Activated B cell treated with CpG ODN at 0.5 μM for 24 hours (primary cell): ENCODE results near the gene FAT3. TPM values are rescaled to one million over a fixed set of nuclear protein-coding genes. Genes with fewer than 3 reads are reported as not detected.

ENCODE experiments used
- ATAC-seq: fragments of 200-7000 bp; cut with Tn5 transposase; one replicate; pipeline ENCODE4 v1.10.0; 2021; ENCODE audit warnings: low read depth, mild to moderate bottlenecking, moderate library complexity
- CTCF ChIA-PET: fragments of 350-600 bp; sonication (Branson Sonifier 250); formaldehyde crosslinking; loops from one replicate; lab custom pipeline; 2021; ENCODE audit warnings: antibody characterized with exemption; lab: Charles Lee
- POLR2A ChIA-PET: fragments of 350-600 bp; sonication (Branson Sonifier 250); formaldehyde crosslinking; loops from one replicate; lab custom pipeline; 2021; ENCODE audit warnings: antibody characterized with exemption; lab: Charles Lee
- DNase-seq: peaks from one replicate; pipeline ENCODE4 v3.0.0; 2022
- H3K27ac Mint-ChIP-seq: one replicate; pipeline ENCODE4 v1.8.0; 2020; ENCODE audit warnings: mixed read lengths
- H3K27me3 Mint-ChIP-seq: one replicate; pipeline ENCODE4 v1.8.0; 2021; ENCODE audit warnings: mixed read lengths
- H3K36me3 Mint-ChIP-seq: one replicate; pipeline ENCODE4 v1.8.0; 2021; ENCODE audit warnings: low read depth, mixed read lengths
- H3K4me1 Mint-ChIP-seq: one replicate; pipeline ENCODE4 v1.8.0; 2021; ENCODE audit warnings: mixed read lengths
- H3K4me3 Mint-ChIP-seq: one replicate; pipeline ENCODE4 v1.8.0; 2020; ENCODE audit warnings: mild to moderate bottlenecking, mixed read lengths
- H3K9me3 Mint-ChIP-seq: one replicate; pipeline ENCODE4 v1.8.0; 2020; ENCODE audit warnings: mixed read lengths
- CTCF ChIP-seq: fragments of 200-600 bp; IDR thresholded peaks from one replicate; pipeline ENCODE4 v1.8.0; 2022; ENCODE audit warnings: antibody characterized with exemption, mild to moderate bottlenecking
- intact Hi-C: fragments of 100-400 bp; cut with micrococcal nuclease; formaldehyde crosslinking; loops from one replicate; pipeline ENCODE4 v1.15.1; 2024
- total RNA-seq: library from RNA; stranded (reverse); gene quantifications from 2 replicates; pipeline ENCODE4 v1.2.3, GENCODE V29; 2022

The FAT3 gene
- total RNA-seq, 1 donor from 2014 or later = not detected

DNA sequence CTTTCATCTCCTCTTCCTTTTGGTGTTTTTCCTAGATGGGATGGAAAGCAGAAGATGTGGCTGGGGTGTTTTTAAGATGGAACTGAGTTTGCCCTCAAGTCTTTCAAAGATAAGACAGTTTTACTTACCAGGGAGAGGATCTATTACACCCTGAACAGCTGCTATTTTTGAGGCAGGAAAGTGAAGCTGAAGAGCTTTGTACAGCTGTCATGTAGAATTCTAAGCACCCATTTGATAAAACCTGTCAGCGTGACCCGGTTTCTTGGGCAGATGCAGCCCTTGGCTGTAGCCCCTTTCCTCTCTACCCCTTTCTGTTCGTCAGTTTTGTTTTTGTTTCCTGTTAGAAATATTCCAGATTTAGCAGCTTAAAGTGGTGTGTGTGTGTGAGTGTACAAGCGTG is 35.2 kb downstream of the FAT3 start:
- POLR2A ChIA-PET = no interaction called here
- TF ChIP-seq CTCF = no peak
- CTCF ChIA-PET = no interaction called here
- Mint-ChIP-seq H3K36me3 (no peaks in the 10 kb centered on the region), H3K27ac (no peak overlapping the region), H3K4me3 (no peak overlapping the region), H3K27me3 (no peaks in the 10 kb centered on the region), H3K4me1 (no peaks in the 10 kb centered on the region), H3K9me3 (no peaks in the 10 kb centered on the region)
- DNase-seq (no peak), ATAC-seq (no peak)
- intact Hi-C loops = no loop called here

DNA sequence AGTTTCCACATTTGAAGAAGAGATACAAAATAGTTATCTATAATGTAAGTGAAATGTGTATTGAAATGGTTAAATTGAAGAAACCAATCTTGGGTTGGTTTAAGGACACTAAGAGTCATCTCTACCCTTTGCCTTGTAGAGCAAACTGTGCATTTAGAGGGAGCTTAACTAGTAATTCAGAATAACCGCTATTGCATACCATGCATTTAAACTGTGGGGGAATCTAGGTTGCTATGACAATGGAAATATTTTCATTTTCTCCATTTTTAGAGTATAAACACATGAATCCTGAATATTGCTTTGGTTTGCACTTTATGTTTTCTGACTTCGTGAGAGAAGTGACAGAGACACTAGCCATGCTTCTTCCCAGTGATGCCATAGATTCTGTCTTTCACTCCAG is 39.7 kb downstream of the FAT3 start:
- no peak for TF ChIP-seq CTCF
- no peak overlapping the region for H3K4me3 Mint-ChIP-seq
- intact Hi-C loops = no loop called here
- H3K9me3 Mint-ChIP-seq = no peaks in the 10 kb centered on the region
- no peaks in the 10 kb centered on the region for H3K27me3 Mint-ChIP-seq
- DNase-seq = no peak
- ATAC-seq = no peak
- no peaks in the 10 kb centered on the region for H3K4me1 Mint-ChIP-seq
- no peak overlapping the region for H3K27ac Mint-ChIP-seq
- CTCF ChIA-PET = no interaction called here
- POLR2A ChIA-PET = no interaction called here
- no peaks in the 10 kb centered on the region for H3K36me3 Mint-ChIP-seq

GRCh38 chr11:92266806-92267205 is 42.2 kb downstream of the FAT3 start:
- no peak for TF ChIP-seq CTCF
- ChIA-PET CTCF (no interaction called here), POLR2A (no interaction called here)
- no peaks in the 10 kb centered on the region for H3K4me1 Mint-ChIP-seq
- no peaks in the 10 kb centered on the region for H3K36me3 Mint-ChIP-seq
- ATAC-seq (no peak), DNase-seq (no peak)
- intact Hi-C loops = no loop called here
- H3K9me3 Mint-ChIP-seq = no peaks in the 10 kb centered on the region
- H3K27me3 Mint-ChIP-seq = no peaks in the 10 kb centered on the region
- no peak overlapping the region for H3K4me3 Mint-ChIP-seq
- no peak overlapping the region for H3K27ac Mint-ChIP-seq

GRCh38 chr11:92267278-92267677 is 42.7 kb downstream of the FAT3 start:
- intact Hi-C loops = no loop called here
- H3K4me1 Mint-ChIP-seq = no peaks in the 10 kb centered on the region
- DNase-seq (no peak), ATAC-seq (no peak)
- POLR2A ChIA-PET = no interaction called here
- no peaks in the 10 kb centered on the region for H3K36me3 Mint-ChIP-seq
- no peak for TF ChIP-seq CTCF
- CTCF ChIA-PET = no interaction called here
- no peaks in the 10 kb centered on the region for H3K27me3 Mint-ChIP-seq
- no peak overlapping the region for H3K27ac Mint-ChIP-seq
- H3K4me3 Mint-ChIP-seq = no peak overlapping the region
- no peaks in the 10 kb centered on the region for H3K9me3 Mint-ChIP-seq

- Mint-ChIP-seq H3K4me1 (no peaks in the 10 kb centered on the region), H3K4me3 (no peak overlapping the region), H3K9me3 (no peaks in the 10 kb centered on the region), H3K27me3 (no peaks in the 10 kb centered on the region), H3K36me3 (no peaks in the 10 kb centered on the region), H3K27ac (no peak overlapping the region)
- intact Hi-C loops = no loop called here
- no peak for DNase-seq
- POLR2A ChIA-PET = no interaction called here
- no peak for ATAC-seq
- CTCF ChIA-PET = no interaction called here
- TF ChIP-seq CTCF = no peak
Measured at GRCh38 chr11:92267968-92268367, 43.4 kb downstream of the FAT3 start.
